Suprapubic skin (tissue), 4 donors: ENCODE results near the gene SLCO2A1.

Experiments used
- POLR2A ChIP-seq, 2 donors: fragments of 450-650 bp; IDR thresholded peaks; one replicate each; pipeline ENCODE4 v1.6.1; 2017; ENCODE audit warnings: antibody characterized with exemption in 2 of 2, mild to moderate bottlenecking in 2 of 2, moderate library complexity in 2 of 2
- POLR2AphosphoS5 ChIP-seq, 3 donors: sonication (generic); formaldehyde crosslinking; IDR thresholded peaks; one replicate each; pipeline ENCODE4 v1.6.1; 2017; ENCODE audit warnings: antibody characterized with exemption in 3 of 3
- TF ChIP-seq, protein P1 (sequence below), 2 donors: fragments of 200-600 bp in 1 of 2; fragments of 450-650 bp in 1 of 2; sonication (generic) in 1 of 2; IDR thresholded peaks; one replicate each; pipeline ENCODE4 v1.5.1; 2016 to 2019; ENCODE audit warnings: antibody characterized with exemption in 2 of 2, mild to moderate bottlenecking in 1 of 2, moderate library complexity in 1 of 2

DNA sequence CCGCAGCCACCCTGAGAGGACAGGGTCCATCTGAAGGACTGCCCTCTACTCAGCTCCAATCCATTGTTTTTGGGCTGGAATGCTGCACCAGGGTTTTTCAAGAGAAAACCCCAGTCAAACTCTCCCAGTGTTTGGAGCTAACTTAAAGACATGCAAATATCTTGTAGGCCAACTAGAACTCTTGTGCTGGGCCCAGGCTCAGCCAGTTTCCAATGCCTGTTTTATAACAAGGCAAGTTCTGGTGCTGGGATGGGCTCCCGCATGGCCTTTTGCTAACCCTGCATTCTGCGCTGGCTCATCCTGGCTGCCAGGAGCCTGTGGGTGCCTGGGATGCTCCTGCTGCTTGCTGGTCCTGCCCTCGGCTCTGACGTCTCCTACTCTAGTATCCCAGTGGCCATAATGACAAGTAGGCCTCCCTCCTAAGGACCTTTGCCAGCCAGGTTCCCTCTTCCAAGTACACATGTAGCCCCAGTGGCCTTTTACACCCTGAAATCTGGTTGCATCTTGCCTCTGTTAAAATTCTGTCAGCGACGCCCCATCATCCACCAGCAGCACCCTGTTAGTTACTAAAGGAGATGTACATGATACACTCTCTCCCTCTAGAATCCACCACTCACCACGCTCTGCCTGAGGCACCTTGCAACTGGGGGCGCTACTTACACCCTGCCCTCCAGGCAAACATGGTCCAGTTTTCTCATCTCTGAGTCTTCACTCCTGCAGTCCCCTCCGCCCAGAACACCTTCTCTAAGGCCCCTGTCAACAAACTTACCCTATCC, 103.6 kb downstream of the SLCO2A1 start:
- TF ChIP-seq POLR2A (IDR thresholded peaks at IDR 0.05), result no peak
- no peak for TF ChIP-seq POLR2AphosphoS5 (IDR thresholded peaks at IDR 0.05)
- TF ChIP-seq, protein P1, sequence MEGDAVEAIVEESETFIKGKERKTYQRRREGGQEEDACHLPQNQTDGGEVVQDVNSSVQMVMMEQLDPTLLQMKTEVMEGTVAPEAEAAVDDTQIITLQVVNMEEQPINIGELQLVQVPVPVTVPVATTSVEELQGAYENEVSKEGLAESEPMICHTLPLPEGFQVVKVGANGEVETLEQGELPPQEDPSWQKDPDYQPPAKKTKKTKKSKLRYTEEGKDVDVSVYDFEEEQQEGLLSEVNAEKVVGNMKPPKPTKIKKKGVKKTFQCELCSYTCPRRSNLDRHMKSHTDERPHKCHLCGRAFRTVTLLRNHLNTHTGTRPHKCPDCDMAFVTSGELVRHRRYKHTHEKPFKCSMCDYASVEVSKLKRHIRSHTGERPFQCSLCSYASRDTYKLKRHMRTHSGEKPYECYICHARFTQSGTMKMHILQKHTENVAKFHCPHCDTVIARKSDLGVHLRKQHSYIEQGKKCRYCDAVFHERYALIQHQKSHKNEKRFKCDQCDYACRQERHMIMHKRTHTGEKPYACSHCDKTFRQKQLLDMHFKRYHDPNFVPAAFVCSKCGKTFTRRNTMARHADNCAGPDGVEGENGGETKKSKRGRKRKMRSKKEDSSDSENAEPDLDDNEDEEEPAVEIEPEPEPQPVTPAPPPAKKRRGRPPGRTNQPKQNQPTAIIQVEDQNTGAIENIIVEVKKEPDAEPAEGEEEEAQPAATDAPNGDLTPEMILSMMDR (IDR thresholded peaks at IDR 0.05), result no peak
